Measurements from ENCODE around the gene SLC16A3.
A peak's percentile ranks its signal among the peaks of the same experiment; 100 is the strongest.

Gene SLC16A3

DNA sequence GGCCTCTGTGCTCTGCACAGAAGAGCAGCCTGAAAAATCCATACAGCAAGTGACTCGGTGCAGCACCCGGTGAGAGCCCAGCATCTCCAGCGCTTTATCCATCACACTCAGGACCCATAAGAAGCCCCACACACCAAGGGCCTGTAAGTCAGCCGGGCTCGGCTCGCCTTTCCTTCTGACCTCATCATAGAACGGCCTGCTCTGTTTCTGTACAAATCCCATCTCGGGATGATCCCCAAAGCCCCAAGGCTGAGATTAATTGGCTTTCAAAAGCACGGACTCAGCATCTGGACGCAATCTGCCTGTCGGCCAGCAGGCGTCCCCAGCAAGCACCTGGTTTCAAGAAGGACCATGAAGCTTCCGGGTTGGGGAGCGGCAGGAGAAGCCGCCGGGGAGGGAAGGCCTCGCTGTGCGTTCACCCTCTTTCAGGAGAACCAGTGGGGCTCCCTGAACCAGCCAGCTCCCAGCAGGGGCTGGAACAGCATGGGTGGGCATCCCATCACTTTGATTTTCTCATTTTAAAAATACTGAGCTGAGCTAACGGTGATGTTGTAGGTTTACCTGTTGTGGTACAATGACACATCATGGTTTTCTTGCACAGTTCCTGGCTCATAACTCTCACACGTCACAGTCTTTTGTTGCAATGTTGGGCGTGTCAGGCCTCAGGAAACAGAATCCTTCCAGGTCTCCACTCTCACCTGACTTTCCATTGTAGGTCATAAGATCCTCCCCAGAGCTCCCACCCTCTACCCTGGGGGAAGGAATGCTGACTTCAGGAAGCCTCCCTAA lies 22.9 kb upstream of the SLC16A3 start (continued):
- TF ChIP-seq SP3 (tag by site-specific recombination; IDR thresholded peaks at IDR 0.05) (peak; percentile 52), ZNF777 (tag by site-specific recombination; IDR thresholded peaks at IDR 0.05; ENCODE audit: borderline replicate concordance) (no peak), ZNF473 (tag by site-specific recombination; IDR thresholded peaks at IDR 0.05) (no peak), ZNF2 (tag by site-specific recombination; IDR thresholded peaks at IDR 0.05) (peak; percentile 58; the same call in 1 of the 2 replicates), ZFP41 (tag by site-specific recombination; IDR thresholded peaks at IDR 0.05; ENCODE audit: borderline replicate concordance) (no peak), ZNF837 (tag by site-specific recombination; IDR thresholded peaks at IDR 0.05) (no peak), ZNF211 (tag by site-specific recombination; IDR thresholded peaks at IDR 0.05; ENCODE audit: low read depth) (no peak), ZNF785 (tag by site-specific recombination; IDR thresholded peaks at IDR 0.05) (no peak), ZNF10 (tag by site-specific recombination; IDR thresholded peaks at IDR 0.05) (0 out of 2 replicates have a peak, but pooled peaks have one; percentile 43), ZNF202 (tag by site-specific recombination; IDR thresholded peaks at IDR 0.05; ENCODE audit: borderline replicate concordance) (no peak), SCRT2 (tag by site-specific recombination; IDR thresholded peaks at IDR 0.05) (peak; percentile 93), ZNF610 (tag by site-specific recombination; IDR thresholded peaks at IDR 0.05; ENCODE audit: borderline replicate concordance) (peak; percentile 99), ZNF391 (tag by site-specific recombination; IDR thresholded peaks at IDR 0.05; ENCODE audit: borderline replicate concordance, low read depth) (peak; percentile 33; the same call in 1 of the 2 replicates), ZNF366 (tag by site-specific recombination; conservative IDR thresholded peaks at IDR 0.05) (0 out of 2 replicates have a peak, but pooled peaks have one; percentile 35), ZBTB21 (tag by site-specific recombination; IDR thresholded peaks at IDR 0.05) (peak; percentile 68; the same call in 1 of the 2 replicates), BCL6B (tag by site-specific recombination; IDR thresholded peaks at IDR 0.05) (no peak), HOXA7 (CRISPR knock-in tag; IDR thresholded peaks at IDR 0.05; ENCODE audit: borderline replicate concordance) (no peak), ZNF132 (tag by site-specific recombination; IDR thresholded peaks at IDR 0.05; ENCODE audit: borderline replicate concordance) (no peak), ZFHX2 (tag by site-specific recombination; conservative IDR thresholded peaks at IDR 0.05) (no peak), ZNF416 (tag by site-specific recombination; IDR thresholded peaks at IDR 0.05) (no peak), ZNF133 (tag by site-specific recombination; IDR thresholded peaks at IDR 0.05) (no peak), ZNF560 (tag by site-specific recombination; IDR thresholded peaks at IDR 0.05; ENCODE audit: borderline replicate concordance) (no peak), ZNF501 (tag by site-specific recombination; IDR thresholded peaks at IDR 0.05) (no peak), ZNF292 (tag by site-specific recombination; IDR thresholded peaks at IDR 0.05; ENCODE audit: borderline replicate concordance, low read depth) (no peak), HOXD13 (CRISPR knock-in tag; IDR thresholded peaks at IDR 0.05; ENCODE audit: borderline replicate concordance) (no peak), KLF16 (tag by site-specific recombination; IDR thresholded peaks at IDR 0.05) (no peak; the same call in 1 of the 2 replicates), ZBTB7A (tag by site-specific recombination; IDR thresholded peaks at IDR 0.05; ENCODE audit: low read depth) (no peak), ZBTB44 (tag by site-specific recombination; IDR thresholded peaks at IDR 0.05) (0 out of 2 replicates have a peak, but pooled peaks have one; percentile 34), OVOL3 (tag by site-specific recombination; IDR thresholded peaks at IDR 0.05) (no peak), ZEB2 (tag by site-specific recombination; IDR thresholded peaks at IDR 0.05) (peak; percentile 68), ZNF341 (tag by site-specific recombination; IDR thresholded peaks at IDR 0.05; ENCODE audit: low read depth) (peak; percentile 48), GLIS2 (tag by site-specific recombination; IDR thresholded peaks at IDR 0.05) (peak; percentile 44), ZNF394 (tag by site-specific recombination; IDR thresholded peaks at IDR 0.05; ENCODE audit: borderline replicate concordance) (peak; percentile 80), PRDM1 (tag by site-specific recombination; IDR thresholded peaks at IDR 0.05) (peak; percentile 91), WT1 (tag by site-specific recombination; IDR thresholded peaks at IDR 0.05) (no peak; the same call in 1 of the 2 replicates), ZNF350 (tag by site-specific recombination; IDR thresholded peaks at IDR 0.05) (no peak)
- TF ChIP-seq, protein P1, sequence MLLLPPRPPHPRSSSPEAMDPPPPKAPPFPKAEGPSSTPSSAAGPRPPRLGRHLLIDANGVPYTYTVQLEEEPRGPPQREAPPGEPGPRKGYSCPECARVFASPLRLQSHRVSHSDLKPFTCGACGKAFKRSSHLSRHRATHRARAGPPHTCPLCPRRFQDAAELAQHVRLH (tag by site-specific recombination; IDR thresholded peaks at IDR 0.05): no peak
- TF ChIP-seq, protein P2, sequence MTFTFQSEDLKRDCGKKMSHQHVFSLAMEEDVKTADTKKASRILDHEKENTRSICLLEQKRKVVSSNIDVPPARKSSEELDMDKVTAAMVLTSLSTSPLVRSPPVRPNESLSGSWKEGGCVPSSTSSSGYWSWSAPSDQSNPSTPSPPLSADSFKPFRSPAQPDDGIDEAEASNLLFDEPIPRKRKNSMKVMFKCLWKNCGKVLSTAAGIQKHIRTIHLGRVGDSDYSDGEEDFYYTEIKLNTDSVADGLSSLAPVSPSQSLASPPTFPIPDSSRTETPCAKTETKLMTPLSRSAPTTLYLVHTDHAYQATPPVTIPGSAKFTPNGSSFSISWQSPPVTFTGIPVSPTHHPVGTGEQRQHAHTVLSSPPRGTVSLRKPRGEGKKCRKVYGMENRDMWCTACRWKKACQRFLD (tag by site-specific recombination; IDR thresholded peaks at IDR 0.05): no peak

Data from HEK293 (cell line).